Thyroid gland (tissue), 4 donors: ENCODE data around the gene FLT4. TPM values are rescaled to one million over a fixed set of nuclear protein-coding genes. Genes with fewer than 3 reads are reported as not detected.
"Not testable (repeated sequence)": the region's sequence is repeated elsewhere in the genome, so short reads cannot be mapped to it uniquely, and the experiment has no call there.

ENCODE experiments used
- DNase-seq, 2 donors: peaks; one replicate each; pipeline ENCODE4 v3.0.0-alpha.2; 2019
- H3K27ac ChIP-seq, 3 donors: fragments of 200-600 bp; sonication (generic); 1 replicate in 2 of 3; 2 replicates in 1 of 3; pipeline ENCODE4 v1.5.1; 2016 to 2019; ENCODE audit warnings: mild to moderate bottlenecking in 1 of 3, moderate library complexity in 1 of 3
- H3K27me3 ChIP-seq: fragments of 200-600 bp; sonication (generic); one replicate; pipeline ENCODE4 v1.5.1; 2019
- H3K36me3 ChIP-seq, 2 donors: fragments of 200-600 bp; sonication (generic); one replicate each; pipeline ENCODE4 v1.5.1; 2016 to 2019
- H3K4me1 ChIP-seq, 2 donors: fragments of 200-600 bp; sonication (generic); one replicate each; pipeline ENCODE4 v1.5.1; 2017 to 2019
- H3K4me3 ChIP-seq, 3 donors: fragments of 200-600 bp; sonication (generic); replicated peaks in 1 of 3; 1 replicate in 2 of 3; 2 replicates in 1 of 3; pipeline ENCODE4 v1.5.1; 2016; ENCODE audit warnings: mild to moderate bottlenecking in 1 of 3
- H3K9me3 ChIP-seq: fragments of 200-600 bp; sonication (generic); one replicate; pipeline ENCODE4 v1.5.1; 2017
- CTCF ChIP-seq, 6 experiments: fragments of 200-600 bp in 3 of 6; fragments of 450-650 bp in 3 of 6; sonication (generic) in 3 of 6; IDR thresholded peaks; one replicate each; pipeline ENCODE4 v1.5.1; 2016 to 2019; ENCODE audit warnings: antibody characterized with exemption in 6 of 6, mild to moderate bottlenecking in 2 of 6, inconsistent platforms in 1 of 6, moderate library complexity in 1 of 6
- POLR2A ChIP-seq, 2 donors: fragments of 450-650 bp; IDR thresholded peaks; one replicate each; pipeline ENCODE4 v1.6.1; 2017; ENCODE audit warnings: antibody characterized with exemption in 2 of 2, mild to moderate bottlenecking in 2 of 2, moderate library complexity in 1 of 2
- WGBS, 2 donors: methylation state at CpG; one replicate each; pipeline ENCODE4 v1.1.5; 2017; 5-methylcytosine and 5-hydroxymethylcytosine counted together
- intact Hi-C: fragments of 100-400 bp; cut with DNase I; formaldehyde crosslinking; loops from one replicate; pipeline ENCODE4 v1.15.1; 2023
- total RNA-seq, 4 donors: library from RNA; depleted of rRNA; stranded (reverse); fragments of >200 nt; gene quantifications; one replicate each; pipeline ENCODE4 v1.2.3, GENCODE V29; 2016

The FLT4 gene
- total RNA-seq, 4 donors from 2014 or later, result 52.8 to 90.9 (median 66.8) TPM

GRCh38 chr5:180668835-180669596 is 19.6 kb upstream of the FLT4 start:
- Histone ChIP-seq H3K36me3 (no peaks in the 10 kb centered on the region), H3K4me1 (peaks cover 9 to 14% of the 10 kb centered on the region in 2 donors), H3K27ac (no peak overlapping the region), H3K27me3 (peaks cover 7% of the 10 kb centered on the region), H3K4me3 (no peak overlapping the region), H3K9me3 (no peaks in the 10 kb centered on the region)
- no peak for TF ChIP-seq POLR2A (IDR thresholded peaks at IDR 0.05)
- TF ChIP-seq CTCF (IDR thresholded peaks at IDR 0.05), result no peak
- no peak for DNase-seq
- intact Hi-C loops, result no loop called here
- 84 to 92% methylated on average over 15 to 16 of the region's 17 CpGs for WGBS, 2 donors

- WGBS, 2 donors, result 88 to 93% methylated on average over 10 of the region's 10 CpGs
- TF ChIP-seq POLR2A (IDR thresholded peaks at IDR 0.05), result no peak
- H3K27ac ChIP-seq, result no peak overlapping the region
- peaks cover 9 to 11% of the 10 kb centered on the region in 2 donors for H3K4me1 ChIP-seq
- intact Hi-C loops, result no loop called here
- no peak for DNase-seq
- no peaks in the 10 kb centered on the region for H3K9me3 ChIP-seq
- H3K27me3 ChIP-seq, result no peaks in the 10 kb centered on the region
- H3K36me3 ChIP-seq, result no peaks in the 10 kb centered on the region
- no peak overlapping the region for H3K4me3 ChIP-seq
These were observed 17.4 kb upstream of the FLT4 start for GRCh38 chr5:180666812-180667211.

GRCh38 chr5:180665682-180666404 is 16.4 kb upstream of the FLT4 start:
- Histone ChIP-seq H3K4me1 (peaks cover 3 to 5% of the 10 kb centered on the region in 2 donors), H3K27ac (no peak overlapping the region), H3K4me3 (no peak overlapping the region), H3K36me3 (no peaks in the 10 kb centered on the region), H3K27me3 (no peaks in the 10 kb centered on the region), H3K9me3 (no peaks in the 10 kb centered on the region)
- no peak for DNase-seq
- TF ChIP-seq CTCF (IDR thresholded peaks at IDR 0.05), result no peak
- TF ChIP-seq POLR2A (IDR thresholded peaks at IDR 0.05), result no peak
- intact Hi-C loops, result no loop called here
- 89 to 92% methylated on average over 22 of the region's 22 CpGs for WGBS, 2 donors

- intact Hi-C loops, result no loop called here
- H3K4me3 ChIP-seq, result no peak overlapping the region
- H3K27ac ChIP-seq, result no peak overlapping the region
- no peak for DNase-seq
- H3K9me3 ChIP-seq, result no peaks in the 10 kb centered on the region
- no peaks in the 10 kb centered on the region for H3K4me1 ChIP-seq
- TF ChIP-seq POLR2A (IDR thresholded peaks at IDR 0.05), result no peak
- TF ChIP-seq CTCF (IDR thresholded peaks at IDR 0.05), result no peak
- H3K36me3 ChIP-seq, result no peaks in the 10 kb centered on the region
- peaks cover 7% of the 10 kb centered on the region for H3K27me3 ChIP-seq
- WGBS, 2 donors, result 28 to 33% methylated on average over 47 to 54 of the region's 54 CpGs
These were observed 9.6 kb upstream of the FLT4 start for GRCh38 chr5:180658774-180659564.

- WGBS, 2 donors, result 91 to 92% methylated on average over 16 of the region's 16 CpGs
- DNase-seq, H3K4me3 ChIP-seq, H3K36me3 ChIP-seq, H3K9me3 ChIP-seq, H3K4me1 ChIP-seq, H3K27ac ChIP-seq, intact Hi-C loops, H3K27me3 ChIP-seq: not testable (repeated sequence)
These were observed 5.8 kb upstream of the FLT4 start for GRCh38 chr5:180655243-180655642.
